ENCODE data around the gene PCSK1.

Gene PCSK1

DNA sequence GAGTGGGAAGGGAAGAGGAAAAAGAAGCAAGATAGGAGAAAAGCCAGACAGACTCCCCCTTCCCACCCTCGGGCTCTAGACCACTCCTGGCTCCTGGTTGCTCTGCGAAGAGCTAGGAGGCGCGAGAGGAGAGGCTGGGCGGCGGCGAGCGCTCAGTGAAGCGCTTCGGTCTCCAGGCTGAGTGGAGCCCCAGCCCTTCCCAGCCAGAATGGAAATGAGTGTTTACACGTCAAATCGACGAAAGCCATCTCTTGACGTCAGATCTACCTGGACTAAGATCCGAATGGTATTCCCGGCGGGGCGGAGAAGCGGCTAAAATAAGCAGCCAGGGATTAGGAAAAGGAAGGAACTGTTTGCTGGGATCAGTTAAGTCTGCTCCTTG lies at the start of gene PCSK1:
PCSK1 (minus strand) TSS at position 183 of the 382 bp plus-strand sequence. CDS start 206 bp downstream, outside the sequence.
- no peak for FAIRE-seq

DNA sequence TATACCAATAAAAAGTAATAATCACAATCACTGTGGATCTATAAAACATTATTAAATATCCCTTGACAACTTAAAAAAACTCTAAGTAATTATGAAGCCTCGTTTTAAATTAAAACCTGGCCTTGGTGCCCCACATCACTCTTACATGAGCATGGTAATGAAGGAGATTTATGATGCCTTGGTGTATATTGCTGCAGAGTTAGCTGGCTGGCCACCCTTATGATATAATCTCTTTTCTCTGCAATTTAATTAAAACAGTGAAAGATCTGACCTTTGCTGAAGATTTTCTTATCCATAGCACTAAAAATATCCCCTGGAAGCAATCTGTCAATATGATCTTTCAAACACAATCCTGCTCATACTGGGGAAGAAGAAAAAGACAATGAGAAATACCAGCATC lies 48.8 kb upstream of the PCSK1 start:
- FAIRE-seq: no peak

DNA sequence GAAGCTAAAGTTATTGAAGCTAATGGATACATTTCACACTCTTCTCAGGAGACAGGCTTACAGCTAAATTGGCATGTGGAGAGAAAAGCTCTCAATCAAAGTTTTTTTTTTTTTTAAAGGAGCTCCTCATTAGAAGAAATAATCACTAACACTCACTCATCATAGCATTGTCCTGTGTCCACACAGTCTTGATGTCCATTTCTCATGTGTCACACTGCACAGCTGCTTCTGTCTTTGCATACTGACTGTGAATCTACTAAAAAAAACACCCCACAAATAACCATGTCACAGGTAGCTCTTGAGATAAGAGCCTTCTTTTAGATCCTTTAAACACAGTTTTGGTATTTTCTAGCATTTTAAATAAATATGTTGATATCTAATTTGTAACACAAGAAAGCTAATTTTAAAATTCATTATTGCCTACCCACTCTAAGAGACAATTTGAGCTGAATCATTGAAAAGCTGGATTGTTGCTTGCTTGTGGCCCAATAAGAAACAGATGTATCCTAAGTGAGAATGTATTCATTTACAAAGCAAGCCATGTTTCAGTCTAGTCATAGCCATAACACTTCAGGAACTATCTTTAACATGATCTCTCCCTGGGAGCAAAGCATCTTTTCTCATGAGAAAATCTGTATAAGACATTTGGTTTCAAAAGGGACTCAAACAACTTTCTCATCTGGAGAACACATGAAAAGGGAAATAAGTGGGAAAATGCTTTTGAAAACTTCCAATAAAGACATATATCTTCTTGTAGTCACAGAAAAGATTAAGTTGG lies 48.1 kb upstream of the PCSK1 start:
- no peak for FAIRE-seq

DNA sequence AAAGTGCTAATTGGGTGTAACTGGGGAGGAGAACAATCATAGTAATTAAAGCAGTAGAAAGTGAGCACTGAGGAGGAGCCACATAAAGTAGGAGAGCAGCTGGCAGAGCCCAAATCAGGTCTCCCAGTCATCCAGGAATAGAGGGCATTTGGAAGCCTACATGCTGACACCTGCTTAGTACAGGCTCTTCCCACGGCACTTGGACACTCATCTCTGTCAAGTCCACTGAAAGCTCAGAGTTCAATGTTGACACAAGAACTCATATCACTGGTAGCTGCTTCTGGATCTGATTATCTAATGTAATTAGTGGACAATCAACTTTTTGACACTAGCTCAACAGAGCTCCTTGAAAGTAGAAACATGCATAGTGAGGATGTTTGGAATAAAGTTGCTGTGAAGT lies 45.9 kb upstream of the PCSK1 start:
- no peak for FAIRE-seq

DNA sequence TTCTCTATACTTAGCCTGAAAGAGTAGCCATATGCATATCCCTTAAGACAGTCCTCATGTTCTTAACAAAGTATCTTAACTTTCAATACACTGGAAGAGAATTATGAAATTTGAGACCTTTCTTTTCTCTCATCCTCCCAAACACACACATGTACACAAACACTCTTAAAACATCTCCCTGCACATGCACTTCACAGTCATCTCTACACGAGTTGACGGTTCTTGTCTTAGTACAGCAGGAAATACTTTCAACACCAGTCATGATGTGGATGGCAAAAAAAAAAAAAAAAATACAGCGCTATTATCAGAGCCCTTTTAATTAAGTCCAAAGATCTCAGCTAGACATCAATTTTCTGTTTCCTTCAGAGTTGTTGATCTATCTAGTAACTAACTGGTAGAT lies 43.6 kb upstream of the PCSK1 start:
- no peak for FAIRE-seq

DNA sequence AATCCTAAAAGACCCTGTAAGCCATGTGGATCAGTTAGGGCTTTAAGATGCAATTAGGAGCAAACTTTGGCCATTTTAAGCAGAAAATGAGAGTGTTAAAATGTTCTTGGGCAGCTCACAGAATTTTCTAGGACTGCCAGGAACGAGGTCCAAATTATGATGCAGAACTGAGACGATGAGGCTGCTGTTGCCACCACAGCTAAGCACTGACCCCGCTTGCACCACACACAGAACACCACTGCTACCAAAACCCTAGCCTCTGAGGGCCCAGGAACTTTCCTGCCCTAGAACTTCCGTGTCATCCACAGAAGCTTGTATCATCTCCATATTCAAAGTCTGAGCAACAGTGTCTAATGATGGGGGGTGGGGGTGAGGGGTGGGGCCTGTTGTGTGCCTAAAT lies 41.0 kb upstream of the PCSK1 start:
- no peak for FAIRE-seq

DNA sequence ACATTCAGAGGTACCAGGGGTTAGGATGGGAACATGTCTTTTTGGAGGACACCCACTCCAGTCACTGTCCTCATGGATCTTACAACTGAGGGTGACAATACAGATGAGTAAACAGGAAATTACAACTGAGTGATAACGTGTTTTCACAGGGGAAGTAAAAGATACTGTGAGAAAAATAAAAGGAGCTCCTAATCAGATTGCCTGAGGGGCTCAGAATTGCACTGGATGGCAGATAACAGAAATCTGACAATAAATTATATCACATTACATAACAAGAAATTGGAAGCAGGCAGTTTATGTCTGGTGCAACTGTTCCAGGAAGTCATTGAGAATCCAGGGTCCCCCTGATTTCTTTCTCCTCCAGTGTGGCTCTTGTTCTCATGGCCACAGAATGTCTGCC lies 40.1 kb upstream of the PCSK1 start:
- FAIRE-seq: no peak

DNA sequence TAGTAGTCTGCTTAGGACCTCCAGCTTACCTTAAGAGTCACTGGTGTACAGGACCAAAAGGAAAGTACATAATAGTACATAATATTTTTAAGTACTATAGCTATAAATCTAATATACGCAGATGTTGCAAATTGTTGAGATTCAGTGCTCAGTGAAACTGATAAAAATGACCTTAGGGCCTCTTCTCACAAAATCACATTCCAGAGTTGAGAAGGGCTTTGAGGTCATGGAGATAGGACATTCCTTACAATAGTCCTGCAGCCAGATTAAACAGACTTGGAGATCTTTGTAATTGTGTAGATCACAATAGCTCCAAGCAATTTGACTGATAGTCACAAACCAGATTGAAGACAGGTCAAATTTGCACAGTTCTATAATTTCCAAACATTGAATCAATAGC lies 37.7 kb upstream of the PCSK1 start:
- FAIRE-seq: no peak

DNA sequence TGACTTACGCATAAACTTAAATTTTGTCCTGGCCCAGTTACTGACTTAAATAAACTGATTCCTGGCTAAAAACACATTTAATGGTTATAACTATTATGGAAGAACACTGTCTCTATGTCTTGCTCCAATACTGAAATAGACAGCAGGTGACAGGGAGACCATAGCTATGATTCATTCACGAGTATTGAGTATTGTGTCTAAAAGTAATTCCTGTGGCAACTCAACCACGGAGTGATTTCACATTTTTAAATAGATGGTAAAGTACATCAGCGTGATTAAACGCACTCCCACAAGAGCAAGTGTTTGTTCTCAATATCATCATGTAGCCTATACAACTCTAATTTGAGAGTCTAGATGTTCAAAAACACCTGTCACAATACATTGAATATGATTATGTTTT lies 35.9 kb upstream of the PCSK1 start:
- FAIRE-seq: no peak

DNA sequence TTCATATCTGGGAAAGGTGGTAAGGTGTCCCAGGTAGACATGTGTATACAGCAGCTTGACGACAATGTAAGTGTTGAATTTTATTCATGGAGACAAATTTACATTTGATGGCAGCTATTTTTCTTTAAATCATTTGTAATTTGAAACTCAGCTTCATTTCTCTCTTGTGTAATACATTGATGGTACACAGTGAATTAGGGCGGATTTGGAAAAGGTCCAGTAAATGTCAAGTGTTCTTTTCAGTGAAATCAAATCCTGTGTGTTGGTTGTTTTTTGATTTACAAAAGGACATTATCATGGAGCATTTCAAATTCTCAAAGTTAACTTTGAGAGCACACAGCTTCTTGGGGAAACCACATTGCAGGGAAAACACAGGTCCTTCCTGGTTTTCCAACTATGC lies 30.0 kb upstream of the PCSK1 start:
- FAIRE-seq: no peak

DNA sequence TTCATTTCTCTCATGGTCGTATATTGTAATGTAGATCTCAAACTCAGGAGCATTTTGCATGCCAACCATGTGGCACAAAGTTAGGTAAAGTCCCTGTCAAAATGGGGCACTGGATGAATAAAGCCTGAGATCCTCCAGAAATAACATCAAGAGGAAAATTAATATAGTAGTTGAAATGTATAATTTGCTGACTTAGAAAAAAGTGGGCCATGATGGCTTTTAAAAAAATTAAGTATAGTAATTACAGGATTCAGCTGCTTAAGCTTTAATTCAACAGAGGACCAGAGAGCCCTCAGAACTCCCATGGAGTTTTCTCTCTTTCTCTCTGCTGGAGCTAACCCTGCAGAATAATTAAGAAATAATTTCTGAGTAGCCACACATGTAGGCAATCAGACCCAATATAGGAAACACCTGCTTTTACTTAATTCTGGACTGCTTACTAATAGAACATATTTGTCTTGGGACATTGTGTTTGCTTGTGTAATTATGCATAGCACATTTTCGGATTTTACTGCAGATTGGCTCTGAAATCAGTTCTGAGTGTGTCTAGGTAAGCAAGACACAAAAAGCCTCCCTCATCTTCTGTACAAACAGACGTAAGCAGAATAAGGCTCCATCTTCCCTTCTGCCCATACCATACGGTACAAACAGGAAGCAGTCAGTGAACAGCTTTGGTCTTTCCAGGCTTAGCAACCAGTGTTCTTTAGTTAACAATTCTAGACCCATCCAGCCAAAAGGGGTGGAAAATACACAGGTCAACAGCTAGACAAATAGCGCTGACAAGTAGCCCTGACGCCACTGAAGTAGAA lies 26.5 kb upstream of the PCSK1 start:
- FAIRE-seq: no peak

DNA sequence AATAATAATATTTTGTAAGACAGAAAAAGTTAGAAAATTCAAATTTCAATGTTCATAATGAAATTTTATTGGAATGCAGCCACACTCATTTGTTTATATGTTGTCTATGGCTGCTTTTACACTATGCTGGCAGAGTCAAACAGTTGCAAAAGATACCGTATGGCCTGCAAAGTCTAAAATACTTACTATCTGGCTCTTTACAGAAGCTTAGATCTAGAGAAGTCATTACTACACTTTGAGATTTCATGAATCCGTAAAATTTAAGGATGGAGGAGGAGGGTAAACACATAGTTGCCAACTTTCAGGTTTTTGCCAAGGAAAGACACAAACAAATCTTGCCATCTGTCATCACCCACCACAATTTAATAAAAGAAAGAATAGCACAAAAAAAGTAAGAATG lies 25.1 kb upstream of the PCSK1 start:
- no peak for FAIRE-seq

DNA sequence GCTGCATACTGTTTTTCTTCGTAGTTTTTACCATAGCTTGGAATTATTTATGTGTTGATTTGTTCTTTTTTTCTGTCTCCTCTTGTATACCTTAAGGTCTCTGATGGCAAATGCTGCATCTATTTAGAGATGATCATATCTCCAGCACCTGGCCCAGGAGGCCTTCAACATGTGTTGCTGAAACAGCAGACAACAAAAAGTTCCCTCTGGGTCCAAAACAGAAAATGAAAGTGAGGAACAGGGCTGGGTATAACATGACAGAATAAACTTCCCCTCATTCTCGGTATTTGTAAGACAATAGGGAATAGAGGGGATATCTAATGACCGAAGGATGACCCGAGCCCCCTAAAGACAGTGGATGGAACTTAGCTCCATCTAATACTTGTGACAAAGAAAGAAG lies 22.7 kb upstream of the PCSK1 start:
- FAIRE-seq: no peak

DNA sequence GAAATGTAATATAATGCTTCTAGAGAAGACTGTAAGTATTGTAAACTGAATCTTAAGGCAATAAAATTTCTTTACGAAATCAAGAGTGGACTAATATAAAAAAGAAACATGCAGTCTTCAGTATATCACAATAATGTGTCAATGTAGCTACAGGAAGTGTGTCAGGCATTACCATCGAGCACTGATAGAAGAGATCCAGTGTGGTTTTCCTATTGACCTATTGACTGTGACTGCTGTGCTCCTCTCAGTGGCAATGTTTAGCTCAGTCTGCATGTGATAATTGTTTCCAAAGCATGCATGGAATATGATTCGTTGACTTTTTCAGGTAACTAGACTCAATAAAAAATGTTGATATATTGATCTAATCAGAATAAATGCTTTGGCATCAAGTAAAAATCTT lies 20.3 kb upstream of the PCSK1 start:
- FAIRE-seq: no peak

DNA sequence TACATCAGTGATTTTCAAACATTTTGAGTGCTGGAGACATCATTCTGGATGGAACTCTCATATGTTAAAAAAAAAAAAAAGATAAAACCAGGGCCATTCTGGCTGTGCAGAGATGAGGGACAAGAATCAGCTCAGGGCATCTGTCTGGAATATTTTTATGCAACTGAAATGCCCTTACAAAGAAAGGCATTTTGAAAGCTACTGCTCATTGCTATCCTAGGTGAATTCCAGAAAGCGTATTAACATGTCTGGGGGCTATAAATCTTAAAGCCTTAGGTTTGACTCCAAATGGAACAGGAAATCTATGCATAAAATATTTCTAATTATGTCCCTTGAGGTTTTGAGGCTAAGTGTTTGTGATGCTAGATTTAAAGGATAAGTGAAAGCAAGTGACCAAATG lies 14.9 kb upstream of the PCSK1 start:
- FAIRE-seq: no peak

DNA sequence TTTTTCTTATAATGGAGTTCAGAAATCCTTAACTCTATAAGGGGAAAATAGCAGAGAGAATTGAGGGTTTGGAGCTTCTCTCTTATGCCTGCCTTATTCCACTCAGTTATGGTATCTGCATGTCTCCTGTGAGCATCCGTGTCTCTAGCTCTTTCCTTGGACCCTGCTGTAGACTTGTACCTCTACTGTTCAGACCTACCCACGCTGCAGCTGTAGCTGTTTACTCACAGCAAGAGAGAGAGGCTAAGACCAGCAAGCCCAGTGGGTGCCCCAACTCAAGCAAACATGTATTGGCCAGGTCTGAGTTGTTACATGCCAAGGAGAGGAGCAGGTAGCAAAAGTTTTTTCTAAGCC lies 7.1 kb upstream of the PCSK1 start:
- no peak for FAIRE-seq

DNA sequence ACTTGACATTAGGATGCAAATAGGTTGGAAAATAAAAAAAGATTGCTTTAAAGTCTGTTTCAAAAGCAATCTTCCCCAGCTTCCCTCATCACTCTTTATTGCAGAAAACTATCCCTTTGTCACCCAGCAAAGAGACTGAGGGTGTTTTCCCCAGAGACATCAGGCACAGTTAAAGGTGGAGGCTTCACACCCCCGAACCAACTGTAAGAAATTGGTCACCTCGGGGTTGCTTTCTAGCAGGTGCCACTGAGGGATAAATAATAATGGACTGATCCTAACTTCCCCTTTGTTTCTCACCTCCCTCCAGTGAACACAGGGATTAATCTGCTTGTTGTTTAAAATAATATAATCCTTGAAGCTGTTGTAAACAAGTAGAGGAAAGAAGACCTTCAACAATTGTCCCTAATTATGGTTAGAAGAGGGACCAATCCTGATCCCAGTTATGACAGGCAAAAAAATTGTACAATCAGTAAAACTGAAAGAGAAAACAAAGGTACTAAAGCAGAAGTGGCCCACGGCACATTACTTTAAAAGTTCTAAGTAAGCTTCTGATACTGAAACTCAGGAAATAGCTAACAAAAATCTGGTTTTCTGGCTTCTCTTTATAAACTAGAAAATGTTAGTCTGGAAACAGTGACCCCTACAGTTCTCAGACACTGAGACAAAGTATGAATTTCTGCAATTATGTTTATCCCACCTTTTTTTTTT lies 6.6 kb upstream of the PCSK1 start:
- no peak for FAIRE-seq

DNA sequence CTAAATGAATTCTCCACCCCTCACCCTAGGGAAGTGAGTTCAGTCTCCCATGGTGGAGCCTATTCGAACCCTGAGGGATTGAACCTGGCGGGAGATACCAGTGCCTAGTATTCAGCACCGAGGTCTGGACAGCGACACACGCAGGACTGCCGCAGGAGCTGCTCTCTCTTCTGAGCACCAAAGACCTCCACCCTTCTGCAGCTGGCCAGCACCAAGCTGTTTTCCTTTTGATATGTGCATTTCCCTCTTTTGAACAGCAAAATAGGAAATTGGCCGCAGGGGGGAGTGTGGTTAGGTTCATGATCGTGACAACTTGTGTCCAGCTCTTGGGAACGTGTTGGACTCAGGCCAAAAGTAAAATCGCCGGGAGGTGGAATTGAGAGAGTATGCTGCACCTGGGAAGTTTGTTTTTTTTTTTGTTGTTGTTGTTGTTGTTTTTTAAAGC lies 1.2 kb upstream of the PCSK1 start:
- FAIRE-seq: no peak

DNA sequence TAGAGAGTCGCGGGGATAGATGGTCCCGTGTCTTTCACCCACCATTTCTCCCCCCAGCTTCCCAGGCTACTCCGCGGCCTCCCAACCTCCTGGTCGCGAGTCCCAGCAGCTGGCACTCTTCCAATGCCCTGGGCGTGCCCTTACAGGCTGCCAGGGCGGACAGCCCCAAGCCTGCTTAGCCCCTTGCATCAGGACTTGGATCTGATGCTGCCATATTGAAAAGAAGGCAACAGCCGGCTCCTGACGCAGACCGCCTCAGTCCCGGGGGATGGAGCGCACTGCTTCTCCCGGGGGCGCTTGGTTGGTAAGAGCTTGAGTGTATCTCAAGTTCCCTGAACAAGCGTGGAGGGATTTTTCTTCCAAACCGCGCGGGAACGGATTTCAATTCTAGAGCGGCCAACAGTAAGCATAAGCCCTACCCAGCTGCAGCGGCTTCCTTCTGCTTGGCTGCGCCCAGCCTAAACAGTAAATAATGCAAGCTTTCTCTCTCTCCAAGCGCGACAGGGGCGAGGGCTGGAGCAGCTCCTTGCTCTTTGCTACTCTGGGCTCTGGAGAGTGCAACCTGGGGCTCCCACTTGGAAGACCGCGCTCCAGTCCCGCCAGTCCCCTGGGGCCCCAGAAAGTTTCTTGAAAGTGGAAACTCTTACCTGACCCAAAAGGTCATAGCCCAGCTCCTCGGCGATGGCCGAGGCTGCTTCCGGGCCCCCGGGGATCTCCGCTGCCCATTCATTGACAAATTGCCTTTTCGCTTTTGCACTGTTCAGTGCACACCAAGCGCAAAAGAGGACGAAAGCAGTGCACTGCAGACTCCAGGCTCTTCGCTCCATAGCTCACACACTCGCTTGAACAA lies 607 bp downstream of the PCSK1 start:
- no peak for FAIRE-seq

DNA sequence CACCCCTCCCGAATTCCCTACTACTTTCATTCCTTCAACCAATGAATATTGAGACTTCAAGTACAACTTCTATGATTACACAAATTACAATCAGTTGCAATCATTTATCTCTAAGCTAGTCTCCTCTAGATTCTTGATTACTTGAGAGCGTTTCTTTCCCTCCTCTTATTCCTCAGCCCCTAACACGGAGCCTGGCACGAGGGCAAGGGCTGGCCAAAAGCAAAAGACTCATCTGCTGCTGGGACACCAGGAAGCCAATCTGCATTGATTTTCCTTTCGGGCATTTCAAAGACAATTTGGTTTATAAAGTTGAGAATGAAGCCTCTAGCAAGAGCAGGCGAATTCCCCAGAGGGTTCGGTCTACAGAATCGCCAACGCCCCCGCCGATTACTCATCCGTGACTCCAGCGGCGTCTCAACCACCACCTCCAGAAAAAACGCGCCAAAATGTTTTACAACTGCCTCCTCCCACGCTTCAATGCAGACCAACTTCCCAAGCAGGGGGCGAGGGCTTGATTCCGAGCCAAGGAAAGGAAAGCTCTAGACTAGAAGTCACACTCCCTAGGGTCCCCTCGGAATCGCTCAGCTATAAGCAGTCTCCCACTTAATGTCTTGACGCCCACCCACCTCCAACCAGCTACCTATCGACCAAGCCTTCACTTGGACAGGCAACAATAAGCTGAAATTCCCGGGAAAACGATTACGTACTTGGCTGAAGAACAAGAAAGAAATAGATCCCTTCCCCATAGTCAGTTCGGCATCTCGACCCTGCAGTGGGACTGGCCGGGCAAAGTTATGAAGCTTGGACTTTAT lies 1.5 kb downstream of the PCSK1 start:
- no peak for FAIRE-seq

DNA sequence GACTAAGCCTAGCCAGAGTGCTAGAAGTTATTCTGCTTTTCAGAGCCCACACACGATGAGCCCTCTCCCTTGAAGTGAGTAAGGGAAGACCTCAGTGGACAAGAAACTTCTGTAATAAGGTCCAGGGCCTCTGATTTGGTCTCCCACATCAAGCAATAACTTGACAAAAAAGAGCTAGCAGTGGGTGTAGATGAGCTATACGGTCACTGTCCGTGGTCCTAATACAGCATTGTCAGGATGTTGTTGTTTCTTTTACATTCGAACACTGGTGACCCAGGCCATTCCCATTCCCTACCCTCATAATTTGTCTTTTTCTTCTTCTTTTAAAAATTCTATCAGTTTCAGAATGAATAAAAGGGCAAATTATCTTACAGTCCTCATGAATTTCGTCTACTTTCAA lies 5.2 kb downstream of the PCSK1 start:
- no peak for FAIRE-seq

DNA sequence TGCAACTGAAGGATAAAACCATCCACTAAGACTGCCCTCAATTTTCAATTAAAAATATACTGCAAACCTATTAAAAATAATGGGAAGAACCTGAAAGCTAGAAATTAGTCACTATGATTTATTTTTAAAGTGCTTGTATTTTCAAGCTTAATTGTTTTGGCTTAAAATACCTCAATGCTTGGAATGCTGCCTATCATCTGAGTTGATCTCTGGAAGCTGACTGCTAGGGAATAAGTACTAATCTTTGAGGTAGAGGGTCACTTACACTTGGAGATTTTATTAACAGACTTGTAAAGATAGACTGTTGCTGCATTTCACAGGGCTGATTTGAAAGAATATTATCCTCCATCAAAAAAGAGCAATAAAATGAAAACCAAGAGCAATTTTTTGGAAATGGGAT lies 6.2 kb downstream of the PCSK1 start:
- FAIRE-seq: no peak
